ENCODE results near the gene STARD10. TPM values are rescaled to one million over a fixed set of nuclear protein-coding genes. Genes with fewer than 3 reads are reported as not detected.
A peak's percentile ranks its signal among the peaks of the same experiment; 100 is the strongest.

STARD10 gene
- total RNA-seq, 8 experiments from 2014 or later: 7.8 to 26.9 (median 15.7) TPM

- Histone ChIP-seq H3K27ac (no peak overlapping the region), H3K4me3 (no peak overlapping the region)
- WGBS, 10 experiments: 67 to 80% (median 80%) methylated on average over 1 of the region's 2 CpGs; no CpG with 5 or more reads in 7 of the 10 experiments
Measured at GRCh38 chr11:72719144-72719543, 74.7 kb downstream of the STARD10 start.

GRCh38 chr11:72718101-72718501, 75.7 kb downstream of the STARD10 start:
- in situ Hi-C loops (cut with MboI; ENCODE audit: low pct_unique_long_range_greater_than_20kb in 2 of 9, low sequenced_read_pairs in 9 of 9, unreplicated experiment in 9 of 9): no loop called here
- 70 to 90% (median 83%) methylated on average over 1 to 4 of the region's 9 CpGs; no CpG with 5 or more reads in 5 of the 10 experiments for WGBS, 10 experiments
- ATAC-seq (replicated peaks in 6 of 8): no peak
- Histone ChIP-seq H3K4me1 (replicated peaks in 1 of 2) (peaks cover 47 to 61% of the 10 kb centered on the region in 2 donors), H3K4me3 (no peak overlapping the region), H3K27ac (no peak overlapping the region)

More at GRCh38 chr11:72719144-72719543, 74.7 kb downstream of the STARD10 start:
- H3K4me1 ChIP-seq (replicated peaks in 1 of 2): peaks cover 46 to 58% of the 10 kb centered on the region in 2 donors
- in situ Hi-C loops (cut with MboI; ENCODE audit: low pct_unique_long_range_greater_than_20kb in 2 of 9, low sequenced_read_pairs in 9 of 9, unreplicated experiment in 9 of 9): no loop called here
- ATAC-seq (replicated peaks in 6 of 8): peak in 1 of 8 experiments; percentile 0

- in situ Hi-C loops (cut with MboI; ENCODE audit: low pct_unique_long_range_greater_than_20kb in 2 of 9, low sequenced_read_pairs in 9 of 9, unreplicated experiment in 9 of 9): no loop called here
- Histone ChIP-seq H3K4me3 (no peak overlapping the region), H3K4me1 (replicated peaks in 1 of 2) (peaks cover 50 to 63% of the 10 kb centered on the region in 2 donors), H3K27ac (peak overlapping the region in 1 of 2 donors; percentile 0)
- no peak for ATAC-seq (replicated peaks in 6 of 8)
- WGBS, 10 experiments: 60 to 100% (median 96%) methylated on average over 1 to 6 of the region's 14 CpGs; no CpG with 5 or more reads in 5 of the 10 experiments
Measured at GRCh38 chr11:72716788-72717435, 76.9 kb downstream of the STARD10 start.

GRCh38 chr11:72716290-72716689, 77.6 kb downstream of the STARD10 start:
- Histone ChIP-seq H3K4me1 (replicated peaks in 1 of 2) (peaks cover 44 to 60% of the 10 kb centered on the region in 2 donors), H3K27ac (peak overlapping the region in 1 of 2 donors; percentile 0), H3K4me3 (no peak overlapping the region)
- in situ Hi-C loops (cut with MboI; ENCODE audit: low pct_unique_long_range_greater_than_20kb in 2 of 9, low sequenced_read_pairs in 9 of 9, unreplicated experiment in 9 of 9): no loop called here
- ATAC-seq (replicated peaks in 6 of 8): peak in 5 of 8 experiments; percentile 12 to 66 (median 34)
- 35 to 86% (median 61%) methylated on average over 1 to 6 of the region's 7 CpGs; no CpG with 5 or more reads in 6 of the 10 experiments for WGBS, 10 experiments

GRCh38 chr11:72712841-72713240, 81.0 kb downstream of the STARD10 start:
- in situ Hi-C loops (cut with MboI; ENCODE audit: low pct_unique_long_range_greater_than_20kb in 2 of 9, low sequenced_read_pairs in 9 of 9, unreplicated experiment in 9 of 9): no loop called here
- peaks cover 33 to 37% of the 10 kb centered on the region in 2 donors for H3K4me1 ChIP-seq (replicated peaks in 1 of 2)
- H3K4me3 ChIP-seq: no peak overlapping the region
- peak in 4 of 8 experiments; percentile 4 to 10 (median 8) for ATAC-seq (replicated peaks in 6 of 8)
- H3K27ac ChIP-seq: peak overlapping the region in 1 of 2 donors; percentile 11
- WGBS, 10 experiments: 21 to 100% (median 100%) methylated on average over 1 to 3 of the region's 10 CpGs; no CpG with 5 or more reads in 7 of the 10 experiments

GRCh38 chr11:72712168-72712751, 81.6 kb downstream of the STARD10 start:
- Histone ChIP-seq H3K27ac (peak overlapping the region in 1 of 2 donors; percentile 11), H3K4me1 (replicated peaks in 1 of 2) (peaks cover 30 to 33% of the 10 kb centered on the region in 2 donors), H3K4me3 (no peak overlapping the region)
- in situ Hi-C loops (cut with MboI; ENCODE audit: low pct_unique_long_range_greater_than_20kb in 2 of 9, low sequenced_read_pairs in 9 of 9, unreplicated experiment in 9 of 9): no loop called here
- 0 to 40% methylated on average over 1 of the region's 26 CpGs; no CpG with 5 or more reads in 8 of the 10 experiments for WGBS, 10 experiments
- ATAC-seq (replicated peaks in 6 of 8): peak in 7 of 8 experiments; percentile 63 to 84 (median 79)

- WGBS, 10 experiments: 80 to 100% (median 92%) methylated on average over 2 to 6 of the region's 9 CpGs; no CpG with 5 or more reads in 5 of the 10 experiments
- Histone ChIP-seq H3K4me1 (replicated peaks in 1 of 2) (peaks cover 21 to 26% of the 10 kb centered on the region in 2 donors), H3K27ac (no peak overlapping the region), H3K4me3 (no peak overlapping the region)
- ATAC-seq (replicated peaks in 6 of 8): no peak
- in situ Hi-C loops (cut with MboI; ENCODE audit: low pct_unique_long_range_greater_than_20kb in 2 of 9, low sequenced_read_pairs in 9 of 9, unreplicated experiment in 9 of 9): no loop called here
Measured at GRCh38 chr11:72711141-72711540, 82.7 kb downstream of the STARD10 start.

GRCh38 chr11:72710278-72710677, 83.6 kb downstream of the STARD10 start:
- 80 to 100% (median 94%) methylated on average over 1 to 7 of the region's 11 CpGs; no CpG with 5 or more reads in 6 of the 10 experiments for WGBS, 10 experiments
- in situ Hi-C loops (cut with MboI; ENCODE audit: low pct_unique_long_range_greater_than_20kb in 2 of 9, low sequenced_read_pairs in 9 of 9, unreplicated experiment in 9 of 9): no loop called here
- no peak for ATAC-seq (replicated peaks in 6 of 8)
- H3K27ac ChIP-seq: no peak overlapping the region
- H3K4me1 ChIP-seq (replicated peaks in 1 of 2): peaks cover 16 to 24% of the 10 kb centered on the region in 2 donors
- H3K4me3 ChIP-seq: no peak overlapping the region

GRCh38 chr11:72709478-72710238, 84.2 kb downstream of the STARD10 start:
- Histone ChIP-seq H3K4me1 (replicated peaks in 1 of 2) (peaks cover 16 to 24% of the 10 kb centered on the region in 2 donors), H3K27ac (no peak overlapping the region), H3K4me3 (no peak overlapping the region)
- WGBS, 10 experiments: 98% methylated on average over 6 to 8 of the region's 20 CpGs; no CpG with 5 or more reads in 7 of the 10 experiments
- in situ Hi-C loops (cut with MboI; ENCODE audit: low pct_unique_long_range_greater_than_20kb in 2 of 9, low sequenced_read_pairs in 9 of 9, unreplicated experiment in 9 of 9): no loop called here
- no peak for ATAC-seq (replicated peaks in 6 of 8)

- in situ Hi-C loops (cut with MboI; ENCODE audit: low pct_unique_long_range_greater_than_20kb in 2 of 9, low sequenced_read_pairs in 9 of 9, unreplicated experiment in 9 of 9): no loop called here
- no peak for ATAC-seq (replicated peaks in 6 of 8)
- peaks cover 24 to 31% of the 10 kb centered on the region in 2 donors for H3K4me1 ChIP-seq (replicated peaks in 1 of 2)
- no peak overlapping the region for H3K4me3 ChIP-seq
- no CpG with 5 or more reads among the region's 9 CpGs for WGBS, 10 experiments
- no peak overlapping the region for H3K27ac ChIP-seq
Measured at GRCh38 chr11:72707032-72707431, 86.8 kb downstream of the STARD10 start.

GRCh38 chr11:72706579-72706978, 87.3 kb downstream of the STARD10 start:
- peaks cover 23 to 27% of the 10 kb centered on the region in 2 donors for H3K4me1 ChIP-seq (replicated peaks in 1 of 2)
- WGBS, 10 experiments: 50 to 100% (median 69%) methylated on average over 1 to 3 of the region's 5 CpGs; no CpG with 5 or more reads in 5 of the 10 experiments
- in situ Hi-C loops (cut with MboI; ENCODE audit: low pct_unique_long_range_greater_than_20kb in 2 of 9, low sequenced_read_pairs in 9 of 9, unreplicated experiment in 9 of 9): no loop called here
- ATAC-seq (replicated peaks in 6 of 8): no peak
- H3K27ac ChIP-seq: no peak overlapping the region
- no peak overlapping the region for H3K4me3 ChIP-seq

- WGBS, 10 experiments: 67 to 100% (median 90%) methylated on average over 1 to 8 of the region's 12 CpGs; no CpG with 5 or more reads in 3 of the 10 experiments
- peaks cover 23 to 27% of the 10 kb centered on the region in 2 donors for H3K4me1 ChIP-seq (replicated peaks in 1 of 2)
- no peak for ATAC-seq (replicated peaks in 6 of 8)
- in situ Hi-C loops (cut with MboI; ENCODE audit: low pct_unique_long_range_greater_than_20kb in 2 of 9, low sequenced_read_pairs in 9 of 9, unreplicated experiment in 9 of 9): no loop called here
- no peak overlapping the region for H3K4me3 ChIP-seq
- no peak overlapping the region for H3K27ac ChIP-seq
Measured at GRCh38 chr11:72705442-72706365, 88.1 kb downstream of the STARD10 start.
